ENCODE results near the gene TSEN2. TPM values are rescaled to one million over a fixed set of nuclear protein-coding genes. Genes with fewer than 3 reads are reported as not detected.
A peak's percentile ranks its signal among the peaks of the same experiment; 100 is the strongest.

Gene TSEN2
- total RNA-seq, 1 donor from 2014 or later, result 8.7 TPM

DNA sequence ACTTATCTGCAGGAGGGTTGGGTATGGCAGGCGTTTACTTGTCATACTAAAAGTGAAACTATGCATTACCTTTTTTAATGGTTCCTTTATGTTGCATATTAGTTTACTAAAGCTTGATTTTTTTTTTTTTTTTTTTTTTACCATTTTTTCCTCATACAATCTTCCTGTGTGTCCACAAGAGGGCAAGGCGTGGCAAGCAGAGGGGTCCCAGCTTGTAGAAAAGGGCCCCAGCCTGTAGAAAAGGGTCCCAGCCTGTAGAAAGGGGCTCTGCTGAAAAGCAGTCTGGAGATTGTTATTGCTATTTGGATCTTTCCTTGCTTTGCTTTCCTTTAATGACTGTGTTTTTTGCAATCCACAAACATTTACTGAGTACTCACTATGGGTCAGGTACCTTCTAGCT is 94.5 kb downstream of the TSEN2 start:
- Mint-ChIP-seq H3K9me3 (ENCODE audit: unreplicated experiment) (no peaks in the 10 kb centered on the region), H3K4me3 (ENCODE audit: unreplicated experiment) (no peak overlapping the region), H3K27ac (ENCODE audit: unreplicated experiment) (no peak overlapping the region), H3K27me3 (ENCODE audit: unreplicated experiment) (peaks cover 10% of the 10 kb centered on the region), H3K36me3 (ENCODE audit: low read depth, unreplicated experiment) (peaks cover 55% of the 10 kb centered on the region), H3K4me1 (ENCODE audit: unreplicated experiment) (peaks cover 15% of the 10 kb centered on the region)
- DNase-seq (ENCODE audit: low spot score), result no peak
- TF ChIP-seq, protein P1, sequence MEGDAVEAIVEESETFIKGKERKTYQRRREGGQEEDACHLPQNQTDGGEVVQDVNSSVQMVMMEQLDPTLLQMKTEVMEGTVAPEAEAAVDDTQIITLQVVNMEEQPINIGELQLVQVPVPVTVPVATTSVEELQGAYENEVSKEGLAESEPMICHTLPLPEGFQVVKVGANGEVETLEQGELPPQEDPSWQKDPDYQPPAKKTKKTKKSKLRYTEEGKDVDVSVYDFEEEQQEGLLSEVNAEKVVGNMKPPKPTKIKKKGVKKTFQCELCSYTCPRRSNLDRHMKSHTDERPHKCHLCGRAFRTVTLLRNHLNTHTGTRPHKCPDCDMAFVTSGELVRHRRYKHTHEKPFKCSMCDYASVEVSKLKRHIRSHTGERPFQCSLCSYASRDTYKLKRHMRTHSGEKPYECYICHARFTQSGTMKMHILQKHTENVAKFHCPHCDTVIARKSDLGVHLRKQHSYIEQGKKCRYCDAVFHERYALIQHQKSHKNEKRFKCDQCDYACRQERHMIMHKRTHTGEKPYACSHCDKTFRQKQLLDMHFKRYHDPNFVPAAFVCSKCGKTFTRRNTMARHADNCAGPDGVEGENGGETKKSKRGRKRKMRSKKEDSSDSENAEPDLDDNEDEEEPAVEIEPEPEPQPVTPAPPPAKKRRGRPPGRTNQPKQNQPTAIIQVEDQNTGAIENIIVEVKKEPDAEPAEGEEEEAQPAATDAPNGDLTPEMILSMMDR (IDR thresholded peaks at IDR 0.05; ENCODE audit: unreplicated experiment), result no peak

DNA sequence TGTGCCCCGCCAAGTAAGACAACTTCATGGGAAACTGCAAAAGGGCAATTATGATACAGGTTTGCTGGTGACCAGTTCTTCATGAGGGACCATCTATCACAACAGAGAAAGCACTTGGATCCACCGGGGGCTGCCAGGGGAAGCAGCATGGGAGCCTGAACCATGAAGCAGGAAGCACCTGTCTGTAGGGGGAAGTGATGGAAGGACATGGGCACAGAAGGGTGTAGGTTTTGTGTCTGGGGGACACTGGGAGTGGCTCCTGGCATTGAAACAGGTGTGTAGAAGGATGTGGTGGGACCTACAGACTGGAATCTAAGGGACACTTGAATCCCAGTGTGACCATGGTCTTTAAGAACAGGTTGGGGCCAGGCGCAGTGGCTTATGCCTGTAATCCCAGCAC is 95.2 kb downstream of the TSEN2 start:
- no peaks in the 10 kb centered on the region for H3K9me3 Mint-ChIP-seq (ENCODE audit: unreplicated experiment)
- TF ChIP-seq, protein P1 (IDR thresholded peaks at IDR 0.05; ENCODE audit: unreplicated experiment), result no peak
- H3K4me1 Mint-ChIP-seq (ENCODE audit: unreplicated experiment), result peaks cover 16% of the 10 kb centered on the region
- H3K4me3 Mint-ChIP-seq (ENCODE audit: unreplicated experiment), result no peak overlapping the region
- H3K27me3 Mint-ChIP-seq (ENCODE audit: unreplicated experiment), result peaks cover 10% of the 10 kb centered on the region
- peaks cover 51% of the 10 kb centered on the region for H3K36me3 Mint-ChIP-seq (ENCODE audit: low read depth, unreplicated experiment)
- DNase-seq (ENCODE audit: low spot score), result no peak
- H3K27ac Mint-ChIP-seq (ENCODE audit: unreplicated experiment), result peak overlapping the region; percentile 81

DNA sequence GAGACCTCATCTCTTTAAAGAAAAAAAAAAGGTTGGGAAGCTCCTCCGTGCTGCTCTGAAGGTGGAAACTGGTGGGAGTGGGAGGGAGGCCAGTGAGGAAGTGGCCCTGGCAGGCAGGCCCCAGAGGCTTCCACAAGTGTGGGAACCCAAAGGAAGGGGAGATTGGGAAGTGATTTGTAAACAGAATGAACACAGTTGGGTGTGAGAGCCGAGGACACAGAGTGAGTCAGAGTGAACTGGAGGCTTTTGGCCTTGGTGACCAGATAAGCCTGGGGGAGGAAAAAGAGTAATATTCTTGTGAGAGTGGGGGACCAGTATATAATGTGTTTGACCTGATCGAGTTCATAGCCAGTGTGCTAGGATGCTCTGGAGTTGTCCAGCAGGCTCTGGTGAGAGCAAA is 95.6 kb downstream of the TSEN2 start:
- Mint-ChIP-seq H3K9me3 (ENCODE audit: unreplicated experiment) (no peaks in the 10 kb centered on the region), H3K4me1 (ENCODE audit: unreplicated experiment) (peaks cover 21% of the 10 kb centered on the region), H3K27me3 (ENCODE audit: unreplicated experiment) (peaks cover 11% of the 10 kb centered on the region), H3K27ac (ENCODE audit: unreplicated experiment) (peak overlapping the region; percentile 81), H3K4me3 (ENCODE audit: unreplicated experiment) (no peak overlapping the region), H3K36me3 (ENCODE audit: low read depth, unreplicated experiment) (peaks cover 56% of the 10 kb centered on the region)
- TF ChIP-seq, protein P1 (IDR thresholded peaks at IDR 0.05; ENCODE audit: unreplicated experiment), result no peak
- no peak for DNase-seq (ENCODE audit: low spot score)

DNA sequence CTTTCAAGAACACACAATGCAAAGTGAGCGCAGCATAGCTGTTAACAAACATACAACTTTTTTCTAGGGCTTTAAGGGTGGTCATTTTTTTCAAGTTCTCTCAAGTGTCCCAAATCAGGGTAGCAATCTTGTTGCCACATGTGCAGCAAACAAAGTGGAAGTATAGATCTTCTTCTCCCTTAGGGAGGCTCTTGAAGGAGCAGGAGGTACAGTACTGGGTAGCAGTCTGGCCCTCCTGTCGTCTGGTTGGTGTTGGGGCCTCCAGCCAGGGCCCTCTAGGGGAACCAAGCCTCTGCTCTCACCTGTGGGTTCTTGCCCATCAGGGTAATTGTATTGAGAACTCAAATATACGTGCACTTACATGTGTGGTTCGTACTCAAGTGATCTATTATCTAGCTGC is 98.5 kb downstream of the TSEN2 start:
- Mint-ChIP-seq H3K9me3 (ENCODE audit: unreplicated experiment) (no peaks in the 10 kb centered on the region), H3K4me3 (ENCODE audit: unreplicated experiment) (no peak overlapping the region), H3K4me1 (ENCODE audit: unreplicated experiment) (peaks cover 23% of the 10 kb centered on the region), H3K36me3 (ENCODE audit: low read depth, unreplicated experiment) (peaks cover 36% of the 10 kb centered on the region), H3K27me3 (ENCODE audit: unreplicated experiment) (peaks cover 15% of the 10 kb centered on the region), H3K27ac (ENCODE audit: unreplicated experiment) (no peak overlapping the region)
- DNase-seq (ENCODE audit: low spot score), result no peak
- TF ChIP-seq, protein P1 (IDR thresholded peaks at IDR 0.05; ENCODE audit: unreplicated experiment), result no peak

Other genes with a start within 250 kb of the TSEN2 start
- gene PPARG, start 195.4 kb upstream of the TSEN2 start, total RNA-seq (ENCODE audit: unreplicated experiment), result 3.2 TPM
- not detected for gene MKRN2OS, start 61.0 kb downstream of the TSEN2 start, total RNA-seq (ENCODE audit: unreplicated experiment)
- 22.0 TPM for gene MKRN2, start 72.6 kb downstream of the TSEN2 start, total RNA-seq (ENCODE audit: unreplicated experiment)
- gene RAF1, start 179.6 kb downstream of the TSEN2 start, total RNA-seq (ENCODE audit: unreplicated experiment), result 96.8 TPM